Peyer's patch (tissue), 4 donors: ENCODE measurements around the gene ENAM.

ENCODE experiments used
- POLR2A ChIP-seq, 2 donors: fragments of 450-650 bp; IDR thresholded peaks; one replicate each; pipeline ENCODE4 v1.5.1; 2017; ENCODE audit warnings: antibody characterized with exemption in 2 of 2, mild to moderate bottlenecking in 2 of 2, moderate library complexity in 2 of 2
- TF ChIP-seq, protein P1 (sequence below), 6 experiments: fragments of 450-650 bp in 4 of 6; fragments of 200-600 bp in 2 of 6; sonication (generic) in 1 of 6; IDR thresholded peaks; one replicate each; pipeline ENCODE4 v1.5.1; 2017 to 2019; ENCODE audit warnings: antibody characterized with exemption in 6 of 6, mild to moderate bottlenecking in 3 of 6, moderate library complexity in 1 of 6

DNA sequence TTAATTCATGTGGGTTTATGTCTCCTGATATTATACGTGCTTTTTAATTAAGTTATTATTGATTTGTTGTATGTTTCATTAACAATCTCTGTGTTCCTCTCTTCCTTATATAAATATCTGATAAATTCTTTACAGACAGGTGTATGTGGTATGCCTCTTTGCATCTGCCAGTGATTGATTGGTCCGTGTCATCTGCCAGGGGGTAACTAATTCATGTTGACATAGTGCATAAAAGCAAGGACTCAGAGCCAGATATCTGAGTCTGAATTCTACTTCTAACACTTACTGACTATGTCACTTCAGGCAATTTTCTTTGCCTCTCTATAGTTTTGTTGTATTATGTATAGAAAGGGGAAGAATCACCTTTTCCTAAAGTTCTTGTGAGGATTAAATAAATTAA, 41.7 kb upstream of the ENAM start:
- TF ChIP-seq, protein P1, sequence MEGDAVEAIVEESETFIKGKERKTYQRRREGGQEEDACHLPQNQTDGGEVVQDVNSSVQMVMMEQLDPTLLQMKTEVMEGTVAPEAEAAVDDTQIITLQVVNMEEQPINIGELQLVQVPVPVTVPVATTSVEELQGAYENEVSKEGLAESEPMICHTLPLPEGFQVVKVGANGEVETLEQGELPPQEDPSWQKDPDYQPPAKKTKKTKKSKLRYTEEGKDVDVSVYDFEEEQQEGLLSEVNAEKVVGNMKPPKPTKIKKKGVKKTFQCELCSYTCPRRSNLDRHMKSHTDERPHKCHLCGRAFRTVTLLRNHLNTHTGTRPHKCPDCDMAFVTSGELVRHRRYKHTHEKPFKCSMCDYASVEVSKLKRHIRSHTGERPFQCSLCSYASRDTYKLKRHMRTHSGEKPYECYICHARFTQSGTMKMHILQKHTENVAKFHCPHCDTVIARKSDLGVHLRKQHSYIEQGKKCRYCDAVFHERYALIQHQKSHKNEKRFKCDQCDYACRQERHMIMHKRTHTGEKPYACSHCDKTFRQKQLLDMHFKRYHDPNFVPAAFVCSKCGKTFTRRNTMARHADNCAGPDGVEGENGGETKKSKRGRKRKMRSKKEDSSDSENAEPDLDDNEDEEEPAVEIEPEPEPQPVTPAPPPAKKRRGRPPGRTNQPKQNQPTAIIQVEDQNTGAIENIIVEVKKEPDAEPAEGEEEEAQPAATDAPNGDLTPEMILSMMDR (IDR thresholded peaks at IDR 0.05): no peak
- no peak for TF ChIP-seq POLR2A (IDR thresholded peaks at IDR 0.05)
